Body of pancreas (tissue), 4 donors: ENCODE results near the gene PCYT2. TPM values are rescaled to one million over a fixed set of nuclear protein-coding genes. Genes with fewer than 3 reads are reported as not detected.
"Not testable (repeated sequence)": the region's sequence is repeated elsewhere in the genome, so short reads cannot be mapped to it uniquely, and the experiment has no call there.

Source experiments
- ATAC-seq: fragments of 150-250 bp; one replicate; pipeline ENCODE4 v1.9.1; 2016
- DNase-seq, 4 donors: peaks; one replicate each; pipeline ENCODE4 v3.0.0-alpha.2; 2019
- H3K27ac ChIP-seq, 4 donors: fragments of 200-600 bp; sonication (generic); 1 replicate in 3 of 4; 2 replicates in 1 of 4; pipeline versions ENCODE4 v1.5.1 to v1.6.1; 2016 to 2019; ENCODE audit warnings: mild to moderate bottlenecking in 1 of 4, mixed read lengths in 1 of 4, moderate library complexity in 1 of 4
- H3K27me3 ChIP-seq, 2 donors: fragments of 200-600 bp; sonication (generic); one replicate each; pipeline ENCODE4 v1.6.0; 2016; ENCODE audit warnings: mild to moderate bottlenecking in 1 of 2
- H3K36me3 ChIP-seq, 2 donors: fragments of 200-600 bp; sonication (generic); replicated peaks in 1 of 2; 2 replicates each; pipeline ENCODE4 v1.5.1; 2016; ENCODE audit warnings: low read depth in 2 of 2; ENCODE audit not compliant: insufficient read depth in 1 of 2
- H3K4me1 ChIP-seq: fragments of 200-600 bp; sonication (generic); one replicate; pipeline ENCODE4 v1.6.0; 2016
- H3K4me3 ChIP-seq, 2 donors: fragments of 200-600 bp; sonication (generic); 1 replicate in 1 of 2; 2 replicates in 1 of 2; pipeline ENCODE4 v1.5.1; 2016 to 2019
- H3K9me3 ChIP-seq, 3 donors: fragments of 200-600 bp; sonication (generic); 1 replicate in 2 of 3; 2 replicates in 1 of 3; pipeline ENCODE4 v1.5.1; 2016
- POLR2A ChIP-seq, 3 donors: fragments of 450-650 bp; IDR thresholded peaks; one replicate each; pipeline ENCODE4 v1.6.1; 2016; ENCODE audit warnings: antibody characterized with exemption in 3 of 3, mild to moderate bottlenecking in 2 of 3
- WGBS, 2 donors: methylation state at CpG; one replicate each; pipeline ENCODE4 v1.1.5; 2017; 5-methylcytosine and 5-hydroxymethylcytosine counted together
- intact Hi-C: fragments of 100-400 bp; cut with DNase I; formaldehyde crosslinking; loops from one replicate; pipeline ENCODE4 v1.15.1; 2023
- total RNA-seq, 2 donors: library from RNA; depleted of rRNA; stranded (reverse); fragments of >200 nt; gene quantifications; one replicate each; pipeline ENCODE4 v1.1.0, GENCODE V29; 2016
- TF ChIP-seq, protein P1 (sequence below), 7 experiments: fragments of 450-650 bp in 4 of 7; fragments of 200-600 bp in 3 of 7; sonication (generic) in 3 of 7; IDR thresholded peaks; one replicate each; pipeline ENCODE4 v1.5.1; 2016 to 2019; ENCODE audit warnings: antibody characterized with exemption in 7 of 7

The PCYT2 gene
- total RNA-seq, 2 donors from 2014 or later: 13.0 to 25.1 TPM

DNA sequence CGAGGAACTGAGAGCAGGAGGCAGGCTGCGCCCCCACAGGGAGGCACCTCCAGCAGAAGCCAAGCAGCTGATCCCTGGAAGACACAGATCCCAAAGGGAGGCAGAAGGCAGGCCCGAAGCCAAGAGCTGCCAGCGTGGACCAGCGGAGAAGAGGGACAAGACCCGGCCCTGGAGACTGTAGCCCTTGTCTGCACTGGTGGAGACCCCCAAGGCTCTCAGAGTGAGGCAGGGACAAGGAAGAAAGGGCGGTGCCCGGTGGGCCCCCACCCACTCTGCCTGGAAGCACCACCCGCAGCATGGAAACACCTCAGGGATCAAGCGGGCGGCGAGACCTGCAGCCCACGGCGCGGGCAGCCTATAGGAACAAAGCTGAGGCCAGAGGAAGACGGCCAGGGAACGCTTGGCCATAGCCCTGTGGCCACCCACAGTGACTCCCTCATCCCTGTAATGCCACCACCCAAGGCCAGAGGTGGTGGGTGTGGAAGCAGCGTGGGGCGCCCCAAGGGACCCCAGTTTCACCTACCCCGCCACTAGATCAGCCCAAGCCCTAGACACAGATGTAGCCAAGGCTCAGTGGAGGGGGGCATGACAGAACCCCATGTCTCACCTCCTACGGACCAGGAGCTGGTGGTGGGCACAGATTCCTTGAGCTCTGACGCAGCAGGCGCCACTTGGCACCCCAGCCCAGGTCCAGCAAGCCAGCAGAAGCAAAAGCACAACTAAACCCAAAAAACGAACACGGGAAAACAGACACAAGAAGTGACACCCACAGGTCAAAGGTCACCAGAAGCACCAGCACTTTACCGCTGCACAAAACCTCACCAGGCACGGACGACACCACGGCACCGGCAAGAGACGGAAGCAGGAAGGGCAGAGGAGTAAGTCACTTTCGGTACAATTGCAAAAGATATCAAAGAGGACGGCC, 9.7 kb upstream of the PCYT2 start:
- WGBS, 2 donors: 82 to 86% methylated on average over 28 to 33 of the region's 33 CpGs
- Histone ChIP-seq H3K27ac (peak overlapping the region in 1 of 4 donors; percentile 13), H3K4me1 (peaks cover 52% of the 10 kb centered on the region), H3K9me3 (no peaks in the 10 kb centered on the region), H3K36me3 (no peaks in the 10 kb centered on the region), H3K27me3 (no peaks in the 10 kb centered on the region), H3K4me3 (no peak overlapping the region)
- DNase-seq (no peak), ATAC-seq (no peak)
- intact Hi-C loops: no loop called here
- TF ChIP-seq, protein P1, sequence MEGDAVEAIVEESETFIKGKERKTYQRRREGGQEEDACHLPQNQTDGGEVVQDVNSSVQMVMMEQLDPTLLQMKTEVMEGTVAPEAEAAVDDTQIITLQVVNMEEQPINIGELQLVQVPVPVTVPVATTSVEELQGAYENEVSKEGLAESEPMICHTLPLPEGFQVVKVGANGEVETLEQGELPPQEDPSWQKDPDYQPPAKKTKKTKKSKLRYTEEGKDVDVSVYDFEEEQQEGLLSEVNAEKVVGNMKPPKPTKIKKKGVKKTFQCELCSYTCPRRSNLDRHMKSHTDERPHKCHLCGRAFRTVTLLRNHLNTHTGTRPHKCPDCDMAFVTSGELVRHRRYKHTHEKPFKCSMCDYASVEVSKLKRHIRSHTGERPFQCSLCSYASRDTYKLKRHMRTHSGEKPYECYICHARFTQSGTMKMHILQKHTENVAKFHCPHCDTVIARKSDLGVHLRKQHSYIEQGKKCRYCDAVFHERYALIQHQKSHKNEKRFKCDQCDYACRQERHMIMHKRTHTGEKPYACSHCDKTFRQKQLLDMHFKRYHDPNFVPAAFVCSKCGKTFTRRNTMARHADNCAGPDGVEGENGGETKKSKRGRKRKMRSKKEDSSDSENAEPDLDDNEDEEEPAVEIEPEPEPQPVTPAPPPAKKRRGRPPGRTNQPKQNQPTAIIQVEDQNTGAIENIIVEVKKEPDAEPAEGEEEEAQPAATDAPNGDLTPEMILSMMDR (IDR thresholded peaks at IDR 0.05): no peak
- TF ChIP-seq POLR2A (IDR thresholded peaks at IDR 0.05): no peak

DNA sequence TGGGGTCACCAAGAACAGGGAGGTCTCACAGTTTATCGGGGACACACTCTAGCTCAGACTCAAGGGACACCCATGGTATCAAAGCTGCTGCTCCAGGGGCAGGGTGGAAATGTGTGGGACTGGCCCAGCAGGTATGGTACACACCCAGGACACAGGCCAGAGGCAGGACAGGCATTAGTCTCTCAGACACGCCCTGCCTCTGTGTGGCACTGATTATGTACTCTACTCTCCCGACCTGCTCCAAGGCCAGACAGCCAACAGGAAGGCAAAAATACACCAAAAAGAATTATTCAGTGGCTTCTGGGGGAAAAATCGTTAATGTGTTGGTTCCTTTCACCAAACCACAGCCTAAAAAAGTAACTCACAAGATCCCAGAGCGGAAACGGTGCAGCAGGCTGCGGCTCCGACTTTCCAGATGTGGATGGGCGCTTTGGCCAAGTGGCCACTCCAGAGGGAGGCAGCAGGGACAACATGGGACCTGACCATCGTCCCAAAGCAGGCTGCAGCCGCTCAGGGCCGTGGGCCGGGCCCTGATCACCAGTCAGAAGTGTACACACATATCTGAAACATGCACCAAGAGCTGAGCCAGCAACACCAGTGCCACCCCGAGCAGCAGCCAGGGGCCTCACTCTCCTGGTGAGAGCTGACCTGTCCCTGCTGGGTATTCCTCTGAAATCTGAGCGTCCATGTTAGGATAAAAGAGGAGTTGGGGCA, 7.8 kb upstream of the PCYT2 start:
- intact Hi-C loops: no loop called here
- Histone ChIP-seq H3K27ac (peak overlapping the region in 3 of 4 donors; percentile 42 to 79 (median 72)), H3K27me3 (no peaks in the 10 kb centered on the region), H3K36me3 (peaks cover 4 to 6% of the 10 kb centered on the region in 2 donors), H3K4me1 (peaks cover 36% of the 10 kb centered on the region), H3K4me3 (no peak overlapping the region), H3K9me3 (no peaks in the 10 kb centered on the region)
- TF ChIP-seq POLR2A (IDR thresholded peaks at IDR 0.05): no peak
- TF ChIP-seq, protein P1 (IDR thresholded peaks at IDR 0.05): no peak
- no peak for ATAC-seq
- 67 to 73% methylated on average over 11 to 15 of the region's 15 CpGs for WGBS, 2 donors
- no peak for DNase-seq

DNA sequence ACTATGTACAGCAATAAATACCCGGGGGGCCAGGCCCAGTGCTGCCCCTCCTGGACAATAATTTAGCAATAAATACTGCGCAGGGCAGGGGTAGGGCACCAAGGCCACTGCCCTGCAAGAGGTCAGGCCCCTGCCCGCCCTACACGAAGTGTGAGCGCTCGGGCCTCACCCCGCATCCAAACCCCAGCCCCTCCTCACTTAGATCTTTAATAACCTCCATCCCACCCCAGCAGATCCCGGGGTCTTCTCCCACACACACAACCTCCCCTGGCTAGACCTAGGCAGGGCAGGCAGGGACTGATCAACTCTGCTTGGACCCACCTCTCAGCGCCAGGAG, 7.1 kb upstream of the PCYT2 start:
- peaks cover 29% of the 10 kb centered on the region for H3K4me1 ChIP-seq
- H3K9me3 ChIP-seq, H3K36me3 ChIP-seq, H3K4me3 ChIP-seq, DNase-seq, intact Hi-C loops, H3K27me3 ChIP-seq: not testable (repeated sequence)
- ATAC-seq: peak; percentile 20
- WGBS, 2 donors: 20 to 29% methylated on average over 9 of the region's 9 CpGs
- peak overlapping the region; percentile 29 to 79 (median 57) for H3K27ac ChIP-seq

DNA sequence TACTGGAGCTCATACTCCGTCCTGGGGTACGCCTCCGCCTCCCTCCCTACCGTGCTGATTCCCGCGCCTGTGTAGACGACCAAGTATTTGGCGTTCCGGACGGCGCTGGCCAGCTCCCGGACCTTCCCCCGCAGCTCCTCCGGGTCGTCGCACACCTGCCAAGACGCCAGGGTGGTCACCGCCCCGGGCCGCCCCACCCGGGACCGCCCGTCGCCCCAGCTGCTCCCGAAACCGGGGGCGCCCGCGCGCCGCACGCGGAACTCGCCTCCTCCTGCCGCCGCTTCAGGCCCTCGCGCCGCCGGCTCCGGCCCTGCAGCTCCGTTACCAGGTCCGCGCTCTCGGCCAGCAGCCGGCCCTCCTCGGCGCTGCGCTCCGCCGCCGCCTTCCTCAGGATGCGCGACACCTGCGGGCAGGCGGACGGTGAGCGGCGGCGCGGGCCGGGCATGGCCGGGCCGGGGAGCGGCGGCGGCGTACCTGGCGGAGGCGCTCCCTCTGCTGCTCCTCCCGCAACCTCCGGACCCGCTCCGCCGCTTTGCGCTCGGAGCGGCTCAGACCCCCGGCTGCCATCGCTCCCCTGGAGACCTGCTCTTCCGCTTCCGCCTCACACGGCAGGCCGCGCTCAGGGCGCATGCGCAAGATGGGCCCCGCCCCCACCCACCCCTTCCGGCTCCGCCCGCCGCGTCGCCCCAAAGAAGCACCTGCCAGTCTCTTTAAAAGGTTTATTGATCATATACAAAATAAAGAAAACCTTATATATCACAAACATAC, 6.5 kb upstream of the PCYT2 start, which contains the start of gene SIRT7:
SIRT7 (minus strand) TSS at position 612 of the 768 bp plus-strand sequence; CDS start at position 567, 45 bp downstream.
- no peaks in the 10 kb centered on the region for H3K9me3 ChIP-seq
- H3K27me3 ChIP-seq: no peaks in the 10 kb centered on the region
- H3K36me3 ChIP-seq: peaks cover 6 to 10% of the 10 kb centered on the region in 2 donors
- H3K4me1 ChIP-seq: peaks cover 24% of the 10 kb centered on the region
- intact Hi-C loops: no loop called here
- peak; percentile 89 for ATAC-seq
- TF ChIP-seq, protein P1 (IDR thresholded peaks at IDR 0.05): no peak
- TF ChIP-seq POLR2A (IDR thresholded peaks at IDR 0.05): peak; percentile 43 to 56 (median 47)
- 0 to 2% methylated on average over 23 to 90 of the region's 94 CpGs for WGBS, 2 donors
- H3K4me3 ChIP-seq: peak within 1 kb of the TSS; percentile 55 to 69
- peak; percentile 74 to 80 (median 77) for DNase-seq
- H3K27ac ChIP-seq: peak within 1 kb of the TSS; percentile 39 to 79 (median 70)
